Heart left ventricle (tissue), 16 donors: ENCODE data around the gene TBC1D19. TPM values are rescaled to one million over a fixed set of nuclear protein-coding genes. Genes with fewer than 3 reads are reported as not detected.

ENCODE experiments used
- ATAC-seq, 4 donors: fragments of 200-7000 bp; cut with Tn5 transposase; one replicate each; pipeline ENCODE4 v1.9.1; 2020 to 2022; ENCODE audit warnings: moderate library complexity in 4 of 4, mild to moderate bottlenecking in 3 of 4, moderate number of reproducible peaks in 1 of 4
- DNase-seq, 5 donors: peaks; one replicate each; pipeline ENCODE4 v3.0.0-alpha.2; 2020
- H3K27ac ChIP-seq, 12 donors: fragments of 200-600 bp; sonication (generic) in 4 of 12; one replicate each; pipeline versions ENCODE4 v1.5.0 to v1.8.0; 2016 to 2022; ENCODE audit warnings: mild to moderate bottlenecking in 2 of 12
- H3K27me3 ChIP-seq, 9 donors: fragments of 200-600 bp; sonication (generic) in 2 of 9; one replicate each; pipeline versions ENCODE4 v1.5.1 to v1.8.0; 2016 to 2022; ENCODE audit warnings: mild to moderate bottlenecking in 3 of 9
- H3K36me3 ChIP-seq, 9 donors: fragments of 200-600 bp; sonication (generic) in 2 of 9; one replicate each; pipeline versions ENCODE4 v1.5.0 to v1.8.0; 2018 to 2022; ENCODE audit warnings: mild to moderate bottlenecking in 2 of 9
- H3K4me1 ChIP-seq, 12 donors: fragments of 200-600 bp; sonication (generic) in 4 of 12; one replicate each; pipeline versions ENCODE4 v1.5.0 to v1.8.0; 2016 to 2022; ENCODE audit warnings: mild to moderate bottlenecking in 3 of 12
- H3K4me3 ChIP-seq, 12 donors: fragments of 200-600 bp; sonication (generic) in 4 of 12; one replicate each; pipeline versions ENCODE4 v1.5.0 to v1.8.0; 2017 to 2022; ENCODE audit warnings: mild to moderate bottlenecking in 9 of 12, moderate library complexity in 4 of 12
- H3K9me3 ChIP-seq, 12 donors: fragments of 200-600 bp; sonication (generic) in 4 of 12; one replicate each; pipeline versions ENCODE4 v1.5.0 to v1.8.0; 2016 to 2022; ENCODE audit warnings: mild to moderate bottlenecking in 1 of 12
- CTCF ChIP-seq, 12 donors: fragments of 200-600 bp; sonication (generic) in 4 of 12; IDR thresholded peaks; one replicate each; pipeline versions ENCODE4 v1.5.0 to v1.8.0; 2018 to 2022; ENCODE audit warnings: antibody characterized with exemption in 12 of 12, mild to moderate bottlenecking in 5 of 12
- POLR2A ChIP-seq, 2 donors: fragments of 450-650 bp; IDR thresholded peaks; one replicate each; pipeline ENCODE4 v1.6.1; 2017; ENCODE audit warnings: antibody characterized with exemption in 2 of 2, mild to moderate bottlenecking in 2 of 2, moderate library complexity in 2 of 2
- WGBS, 4 donors: extraction: QIAGEN DNeasy Blood & Tissue Kit in 2 of 4; methylation state at CpG; one replicate each; pipeline versions ENCODE4 v1.1.5 to v1.1.7; 2013 to 2018; 5-methylcytosine and 5-hydroxymethylcytosine counted together
- intact Hi-C, 10 donors: fragments of 100-400 bp; cut with DNase I; formaldehyde crosslinking; loops; one replicate each; pipeline versions ENCODE4 v1.11.1 to v1.14.2; 2022
- polyA plus RNA-seq, 2 donors: library from polyadenylated mRNA; stranded (reverse); fragments of 200-250 nt; gene quantifications; one replicate each; pipeline ENCODE4 v1.2.3, GENCODE V29; 2013
- total RNA-seq, 9 donors: library from RNA; depleted of rRNA in 2 of 9; stranded (reverse); fragments of >200 nt in 2 of 9; fragmentation: NEBNext Ultra II Directional in 3 of 9; extraction: Animal tissue kit (Norgen Biotek cat#: 25700) in 3 of 9; gene quantifications; one replicate each; pipeline versions ENCODE4 v1.1.0 to v1.2.4, GENCODE V29; 2016 to 2023
- donor health status: ischemic (EF 13 %, LVEDD 7.1; RV severe dilation, severe dysfunction).
- donor health status: healthy with polysubstance abuse.
- donor health status: DM: no; HTN: yes; CAD: no.
- donor health status: DM: no; HTN: no; CAD: no.
- donor health status: ischemic (EF 25% LVEDD 6.9; RV normal size, moderate dysfunction).
- donor health status: ischemic (EF 25% LVEDD 5.7; RV mildly dilated, moderate dysfunction).
- donor health status: healthy.
- donor health status: DM: yes; HTN: yes; CAD: no.
- donor health status: ischemic (EF 35%, LVEDD 5.7; RV mildly dilated, moderate dysfunction).
- donor health status: nonischemic (EF 11% LVEDD 7.7; RV severe dilation, severe dysfunction).
- donor health status: DM: yes; HTN: yes; CAD: no.
- donor health status: PGD.
- donor health status: ischemic (EF 29% LVEDD 5.4; RV normal size, mild dysfunction).
- donor health status: nonischemic (EF 23%, LVEDD 6.1; RV moderate dilation, normal function).

Gene TBC1D19
- total and polyA plus RNA-seq, 11 donors = 1.7 to 10.9 (median 9.2) TPM

GRCh38 chr4:26729027-26729426 lies 145.1 kb downstream of the TBC1D19 start:
- peaks cover 0 to 8% (median 0%) of the 10 kb centered on the region in 9 donors for H3K36me3 ChIP-seq
- WGBS, 4 donors = 93 to 94% (median 94%) methylated on average over 3 of the region's 3 CpGs
- H3K4me1 ChIP-seq = peaks cover 0 to 15% (median 7%) of the 10 kb centered on the region in 12 donors
- no peak overlapping the region for H3K4me3 ChIP-seq
- no peak for TF ChIP-seq CTCF (IDR thresholded peaks at IDR 0.05)
- TF ChIP-seq POLR2A (IDR thresholded peaks at IDR 0.05) = no peak
- intact Hi-C loops = loop anchor here in 4 of 10 donors (10.0 kb wide), 3 partner anchors 274 to 286 kb away; no protein-coding TSS in a partner anchor
- DNase-seq = no peak
- no peaks in the 10 kb centered on the region for H3K27me3 ChIP-seq
- ATAC-seq = no peak
- H3K9me3 ChIP-seq = no peaks in the 10 kb centered on the region
- H3K27ac ChIP-seq = no peak overlapping the region

- no peak for TF ChIP-seq CTCF (IDR thresholded peaks at IDR 0.05)
- no peak for TF ChIP-seq POLR2A (IDR thresholded peaks at IDR 0.05)
- DNase-seq (no peak), ATAC-seq (no peak)
- 0 to 1% (median 1%) methylated on average over 1 of the region's 1 CpG for WGBS, 4 donors
- intact Hi-C loops = loop anchor here in 4 of 10 donors (10.0 kb wide), 3 partner anchors 275 to 285 kb away; no protein-coding TSS in a partner anchor
- Histone ChIP-seq H3K27ac (no peak overlapping the region), H3K4me1 (peaks cover 0 to 15% (median 7%) of the 10 kb centered on the region in 12 donors), H3K4me3 (no peak overlapping the region), H3K9me3 (no peaks in the 10 kb centered on the region), H3K36me3 (peaks cover 0 to 8% (median 0%) of the 10 kb centered on the region in 9 donors), H3K27me3 (no peaks in the 10 kb centered on the region)
These were observed 145.7 kb downstream of the TBC1D19 start for GRCh38 chr4:26729547-26729946.

GRCh38 chr4:26731351-26732035 lies 147.6 kb downstream of the TBC1D19 start:
- Histone ChIP-seq H3K36me3 (peaks cover 0 to 8% (median 0%) of the 10 kb centered on the region in 9 donors), H3K9me3 (no peaks in the 10 kb centered on the region), H3K27me3 (no peaks in the 10 kb centered on the region), H3K27ac (no peak overlapping the region), H3K4me1 (peaks cover 0 to 11% (median 0%) of the 10 kb centered on the region in 12 donors), H3K4me3 (no peak overlapping the region)
- no peak for DNase-seq
- ATAC-seq = no peak
- intact Hi-C loops = no loop called here
- WGBS, 4 donors = 68 to 77% (median 76%) methylated on average over 11 of the region's 11 CpGs
- TF ChIP-seq CTCF (IDR thresholded peaks at IDR 0.05) (no peak), POLR2A (IDR thresholded peaks at IDR 0.05) (no peak)

GRCh38 chr4:26732356-26732755 lies 148.5 kb downstream of the TBC1D19 start:
- peaks cover 0 to 6% (median 0%) of the 10 kb centered on the region in 9 donors for H3K36me3 ChIP-seq
- H3K27me3 ChIP-seq = no peaks in the 10 kb centered on the region
- DNase-seq = no peak
- no peak overlapping the region for H3K27ac ChIP-seq
- no peaks in the 10 kb centered on the region for H3K9me3 ChIP-seq
- ATAC-seq = no peak
- peaks cover 0 to 11% (median 0%) of the 10 kb centered on the region in 12 donors for H3K4me1 ChIP-seq
- intact Hi-C loops = no loop called here
- WGBS, 4 donors = 81 to 89% (median 85%) methylated on average over 3 of the region's 3 CpGs
- TF ChIP-seq CTCF (IDR thresholded peaks at IDR 0.05) (no peak), POLR2A (IDR thresholded peaks at IDR 0.05) (no peak)
- no peak overlapping the region for H3K4me3 ChIP-seq
